ENCODE measurements around the gene HOXD11. TPM values are rescaled to one million over a fixed set of nuclear protein-coding genes. Genes with fewer than 3 reads are reported as not detected.

The HOXD11 gene
- total RNA-seq, 6 donors from 2014 or later: not detected

- Histone ChIP-seq H3K9me3 (peaks cover 0 to 22% (median 11%) of the 10 kb centered on the region in 4 donors), H3K27ac (no peak overlapping the region), H3K36me3 (no peaks in the 10 kb centered on the region), H3K27me3 (peaks cover 0 to 96% (median 59%) of the 10 kb centered on the region in 4 donors), H3K4me1 (peaks cover 8 to 37% (median 16%) of the 10 kb centered on the region in 4 donors), H3K4me3 (no peak overlapping the region)
- no peak for TF ChIP-seq POLR2AphosphoS5 (IDR thresholded peaks at IDR 0.05)
- TF ChIP-seq CTCF (IDR thresholded peaks at IDR 0.05): no peak
- no peak for TF ChIP-seq EP300 (IDR thresholded peaks at IDR 0.05)
- no peak for TF ChIP-seq POLR2A (IDR thresholded peaks at IDR 0.05)
- no peak for DNase-seq
- WGBS, 2 donors: 9% methylated on average over 25 of the region's 25 CpGs
- no peak for ATAC-seq (ENCODE audit: low FRiP score in 2 of 2)
Observed at GRCh38 chr2:176078541-176079284, 28.4 kb upstream of the HOXD11 start.

- TF ChIP-seq EP300 (IDR thresholded peaks at IDR 0.05): no peak
- TF ChIP-seq CTCF (IDR thresholded peaks at IDR 0.05): no peak
- TF ChIP-seq POLR2AphosphoS5 (IDR thresholded peaks at IDR 0.05): no peak
- TF ChIP-seq POLR2A (IDR thresholded peaks at IDR 0.05): no peak
- Histone ChIP-seq H3K27me3 (peaks cover 0 to 95% (median 58%) of the 10 kb centered on the region in 4 donors), H3K36me3 (no peaks in the 10 kb centered on the region), H3K4me3 (peak overlapping the region in 1 of 4 donors; percentile 18), H3K9me3 (peaks cover 0 to 22% (median 12%) of the 10 kb centered on the region in 4 donors), H3K4me1 (peaks cover 8 to 37% (median 16%) of the 10 kb centered on the region in 4 donors), H3K27ac (no peak overlapping the region)
- DNase-seq: peak in 1 of 2 donors; percentile 39
- ATAC-seq (ENCODE audit: low FRiP score in 2 of 2): no peak
- 10% methylated on average over 27 to 29 of the region's 30 CpGs for WGBS, 2 donors
Observed at GRCh38 chr2:176079285-176079830, 27.7 kb upstream of the HOXD11 start.

- WGBS, 2 donors: 5% methylated on average over 4 to 59 of the region's 86 CpGs
- ATAC-seq (ENCODE audit: low FRiP score in 2 of 2) (peak in 1 of 2 donors; percentile 47), DNase-seq (peak in 1 of 2 donors; percentile 88)
- Histone ChIP-seq H3K4me1 (peaks cover 8 to 42% (median 16%) of the 10 kb centered on the region in 4 donors), H3K27me3 (peaks cover 0 to 95% (median 58%) of the 10 kb centered on the region in 4 donors), H3K36me3 (no peaks in the 10 kb centered on the region), H3K9me3 (peaks cover 0 to 22% (median 12%) of the 10 kb centered on the region in 4 donors), H3K4me3 (peak overlapping the region in 2 of 4 donors; percentile 18 to 22), H3K27ac (no peak overlapping the region)
- TF ChIP-seq POLR2AphosphoS5 (IDR thresholded peaks at IDR 0.05) (no peak), CTCF (IDR thresholded peaks at IDR 0.05) (peak; percentile 25 to 53 (median 34))
Observed at GRCh38 chr2:176079831-176080539, 27.1 kb upstream of the HOXD11 start.

GRCh38 chr2:176080540-176081375 lies 26.3 kb upstream of the HOXD11 start:
- H3K27me3 ChIP-seq: peaks cover 0 to 95% (median 61%) of the 10 kb centered on the region in 4 donors
- H3K4me3 ChIP-seq: peak overlapping the region in 1 of 4 donors; percentile 13
- peaks cover 0 to 22% (median 12%) of the 10 kb centered on the region in 4 donors for H3K9me3 ChIP-seq
- no peak for TF ChIP-seq EP300 (IDR thresholded peaks at IDR 0.05)
- no peak for TF ChIP-seq POLR2A (IDR thresholded peaks at IDR 0.05)
- DNase-seq (peak in 1 of 2 donors; percentile 77), ATAC-seq (ENCODE audit: low FRiP score in 2 of 2) (no peak)
- H3K4me1 ChIP-seq: peaks cover 8 to 50% (median 17%) of the 10 kb centered on the region in 4 donors
- no peaks in the 10 kb centered on the region for H3K36me3 ChIP-seq
- WGBS, 2 donors: 11 to 20% methylated on average over 19 to 41 of the region's 68 CpGs
- H3K27ac ChIP-seq: no peak overlapping the region

Data from upper lobe of left lung (tissue), 6 donors.